Measurements from ENCODE around the gene GRIN3B. TPM values are rescaled to one million over a fixed set of nuclear protein-coding genes. Genes with fewer than 3 reads are reported as not detected.

The GRIN3B gene
- polyA plus RNA-seq, 1 of the 3 experiments (the other 2 are of a cell fraction), result 1.5 TPM

GRCh38 chr19:1041272-1041834 is 41.1 kb downstream of the GRIN3B start:
- Histone ChIP-seq H3K9me2 (no peaks in the 10 kb centered on the region), H4K20me1 (ENCODE audit: insufficient read depth) (peaks cover 18% of the 10 kb centered on the region), H3K27ac (ENCODE audit: low read depth in 2 of 2, low read length in 1 of 2) (no peak overlapping the region), H3K4me1 (ENCODE audit: control insufficient read depth in 1 of 2, insufficient read depth in 2 of 2, low read depth in 1 of 2, low read length in 1 of 2) (peaks cover 0 to 31% of the 10 kb centered on the region in 2 experiments; a peak in 2 of 4 replicates), H3K4me2 (peak overlapping the region; percentile 96), H3K27me3 (ENCODE audit: insufficient read depth) (no peaks in the 10 kb centered on the region), H3K79me2 (ENCODE audit: insufficient read depth) (no peaks in the 10 kb centered on the region), H3K9me3 (no peaks in the 10 kb centered on the region), H3K36me3 (replicated peaks in 1 of 2; ENCODE audit: control insufficient read depth in 1 of 2, insufficient read depth in 2 of 2, low read length in 1 of 2) (peaks cover 8% of the 10 kb centered on the region in 2 experiments), H2AFZ (ENCODE audit: low read depth) (no peak overlapping the region), H3K9ac (no peak overlapping the region), H3F3A (replicated peaks; ENCODE audit: insufficient read depth) (peaks cover 30% of the 10 kb centered on the region), H3K4me3 (ENCODE audit: low read depth in 2 of 2, low read length in 1 of 2) (peak overlapping the region; percentile 47 to 67; a peak in 3 of 4 replicates)
- TF ChIP-seq FOXM1 (IDR thresholded peaks at IDR 0.05; ENCODE audit: low read depth) (no peak), CHD2 (IDR thresholded peaks at IDR 0.05; ENCODE audit: low read length, partially characterized antibody) (no peak), GATA2 (CRISPR knock-in tag; IDR thresholded peaks at IDR 0.05) (no peak), MEF2A (IDR thresholded peaks at IDR 0.05; ENCODE audit: borderline replicate concordance, low read depth) (no peak), NFIC (IDR thresholded peaks at IDR 0.05; ENCODE audit: borderline replicate concordance) (no peak), SIN3A (IDR thresholded peaks at IDR 0.05; ENCODE audit: borderline replicate concordance, low read depth, low read length) (no peak), RFX5 (IDR thresholded peaks at IDR 0.05; ENCODE audit: low read length) (no peak), EZH2phosphoT487 (IDR thresholded peaks at IDR 0.05; ENCODE audit: borderline replicate concordance, low read depth) (no peak), RXRA (IDR thresholded peaks at IDR 0.05; ENCODE audit: borderline replicate concordance, low read depth) (no peak), TCF12 (IDR thresholded peaks at IDR 0.05) (no peak), MXI1 (IDR thresholded peaks at IDR 0.05; ENCODE audit: low read depth, low read length) (no peak), REST (IDR thresholded peaks at IDR 0.05; ENCODE audit: low read depth, low read length) (no peak), TAF1 (IDR thresholded peaks at IDR 0.05; ENCODE audit: borderline replicate concordance, low read depth, low read length) (no peak), TEAD4 (IDR thresholded peaks at IDR 0.05; ENCODE audit: borderline replicate concordance, insufficient read depth) (no peak), FOXJ3 (CRISPR knock-in tag; IDR thresholded peaks at IDR 0.05) (no peak), USF2 (IDR thresholded peaks at IDR 0.05; ENCODE audit: borderline replicate concordance, low read depth, low read length) (no peak), PBX3 (IDR thresholded peaks at IDR 0.05) (no peak), CTCF (IDR thresholded peaks at IDR 0.05) (no peak)
- ChIA-PET CTCF (interaction anchor here (0.8 to 1.8 kb wide), 8 partner anchors 13 to 203 kb away, joined by 3 to 6 read pairs (median 3); no protein-coding TSS in a partner anchor), POLR2A (interaction anchor here (0.8 to 1.2 kb wide), 3 partner anchors 14 to 63 kb away, joined by 3 to 4 read pairs (median 3); partner anchors contain the start of gene GPX4)
- WGBS (ENCODE audit: low lambda C conversion rate), result 15% methylated on average over 9 of the region's 26 CpGs
- no peak for DNase-seq
